ENCODE results near the gene EVC2.

Gene EVC2

DNA sequence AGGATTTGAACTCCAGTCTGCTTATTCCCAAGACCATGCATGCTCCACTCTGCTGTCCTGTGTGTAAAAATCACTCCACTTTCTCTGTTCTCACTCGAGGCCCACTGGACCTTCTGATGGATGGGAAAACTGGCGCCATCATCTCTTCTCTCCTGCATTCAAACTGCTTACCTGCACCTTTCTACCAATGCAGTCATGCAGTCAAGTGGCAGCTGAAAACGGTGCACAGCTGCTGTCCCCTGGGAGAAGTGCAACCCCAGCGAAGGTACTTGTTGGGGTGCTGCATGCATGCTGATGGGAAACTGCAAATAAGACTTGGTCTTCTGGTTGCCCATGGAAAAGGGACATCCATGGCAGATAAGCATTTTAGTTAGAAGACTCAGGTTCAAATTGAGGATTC lies 147.1 kb downstream of the EVC2 start:
- DNase-seq, result no peak

DNA sequence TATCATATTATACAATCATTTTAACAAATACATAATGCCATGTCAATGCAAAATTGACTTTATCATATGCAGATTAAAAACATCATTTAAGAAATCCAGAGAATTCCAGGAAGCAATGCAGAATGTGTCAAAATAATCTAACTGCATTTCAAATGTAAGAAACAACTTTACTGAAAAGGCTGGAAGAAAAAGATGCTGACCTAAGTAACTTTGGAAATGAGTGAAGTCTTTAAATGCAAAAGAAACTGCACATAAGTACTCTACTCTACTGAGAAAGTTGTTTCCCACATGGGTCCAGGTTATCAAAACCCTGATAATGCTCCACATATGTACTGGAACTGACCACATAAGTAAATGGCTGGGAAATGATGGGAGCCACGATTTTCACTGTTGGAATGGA lies 149.9 kb downstream of the EVC2 start:
- DNase-seq, result no peak

DNA sequence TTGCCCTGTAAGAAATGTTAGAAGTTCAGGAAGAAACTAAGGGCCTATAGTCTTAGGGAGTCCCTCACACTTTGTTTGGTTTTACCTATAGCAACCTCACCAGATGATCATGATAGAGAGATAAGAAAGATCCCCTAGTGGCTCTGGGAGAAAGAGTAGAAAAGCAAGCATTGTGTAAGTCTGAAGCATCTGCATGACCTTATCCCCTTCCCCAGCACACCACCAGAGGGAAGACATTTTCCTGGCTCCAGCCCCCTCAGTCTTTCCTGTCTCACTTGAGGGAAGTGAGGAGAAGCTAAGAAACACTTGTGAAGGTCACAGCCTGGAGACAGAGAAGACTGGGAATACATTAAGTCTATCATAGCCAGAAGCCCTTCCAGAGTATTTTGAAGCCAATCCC lies 154.0 kb downstream of the EVC2 start:
- no peak for DNase-seq

- no peak for DNase-seq
Measured at GRCh38 chr4:5553801-5554200, 154.6 kb downstream of the EVC2 start.

DNA sequence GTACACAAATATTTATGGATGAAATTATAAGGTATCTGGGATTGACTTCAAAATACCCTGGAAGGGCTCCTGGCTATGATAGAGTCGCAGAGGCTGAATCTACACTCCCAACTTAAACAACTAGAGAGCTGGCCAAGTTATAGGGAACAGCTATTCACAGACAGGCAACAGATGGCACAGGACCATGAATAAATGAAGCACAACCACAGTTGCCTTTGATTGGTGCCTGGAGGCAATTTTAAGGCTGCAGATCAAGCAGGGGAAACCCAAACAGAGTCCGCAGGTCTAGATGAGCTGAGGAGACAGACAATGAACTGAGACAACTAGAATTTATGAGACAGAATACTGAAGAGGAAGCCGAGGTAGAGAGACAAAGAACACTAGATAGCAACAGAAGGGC lies 155.9 kb downstream of the EVC2 start:
- DNase-seq, result no peak

- DNase-seq, result no peak
Measured at GRCh38 chr4:5547651-5548249, 160.6 kb downstream of the EVC2 start.

DNA sequence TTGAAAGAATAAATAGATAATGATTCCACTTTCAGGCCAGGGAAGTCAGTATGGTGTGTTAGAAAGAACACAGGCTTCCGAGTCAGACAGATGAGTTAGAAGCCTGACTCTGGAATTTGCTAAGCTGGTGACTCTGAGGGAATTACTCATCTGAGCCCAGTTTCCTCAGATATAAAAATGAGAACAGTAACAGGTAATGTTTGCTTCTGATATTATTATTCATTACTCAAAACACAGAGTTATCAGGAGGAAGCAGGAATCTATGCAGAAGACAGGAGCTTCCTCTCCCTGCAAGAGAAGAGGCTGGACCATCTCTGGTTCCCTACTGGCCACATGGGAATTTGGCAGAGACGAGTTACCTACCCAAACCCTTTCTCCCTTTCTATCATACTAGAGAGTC lies 163.1 kb downstream of the EVC2 start:
- DNase-seq, result no peak

DNA sequence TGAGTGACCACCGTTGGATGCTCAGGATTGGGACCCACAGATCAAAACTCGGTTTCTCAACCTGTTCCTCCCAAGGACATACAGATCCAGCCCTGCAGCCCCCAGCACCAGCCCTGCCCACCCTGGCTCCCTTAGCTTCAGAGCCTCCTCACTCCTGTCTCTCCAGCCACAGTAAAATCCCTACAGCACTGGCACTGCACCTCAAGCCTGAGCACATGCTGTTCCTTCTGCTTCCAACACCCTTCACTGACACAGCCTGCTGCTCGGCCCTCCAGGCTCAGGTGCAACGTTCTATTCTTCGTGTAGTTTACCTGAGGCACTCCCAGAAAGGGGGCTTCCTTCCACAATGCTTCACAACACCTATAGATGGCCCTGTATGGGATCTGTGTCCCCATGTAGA lies 163.6 kb downstream of the EVC2 start:
- no peak for DNase-seq

DNA sequence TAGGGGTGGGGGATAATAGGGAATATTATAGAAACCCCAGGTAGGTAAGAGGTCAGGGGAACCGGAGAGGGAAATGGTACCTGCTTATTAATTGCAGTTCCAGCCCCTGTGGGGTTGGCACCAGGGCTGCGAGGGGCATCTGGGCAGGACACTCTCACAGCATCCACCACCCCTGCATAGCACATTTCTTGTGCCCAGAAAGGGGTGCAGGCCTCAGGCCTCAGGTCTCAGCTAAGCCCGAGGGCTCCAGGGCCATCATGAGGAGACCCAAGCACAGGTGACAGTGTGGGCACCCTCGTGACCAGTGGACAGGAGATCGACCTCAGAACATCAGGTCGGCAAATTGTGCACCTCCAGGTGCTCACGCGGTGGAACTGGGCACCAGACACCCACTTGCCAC lies 164.7 kb downstream of the EVC2 start:
- DNase-seq, result no peak

GRCh38 chr4:5541169-5541568 lies 167.2 kb downstream of the EVC2 start:
- DNase-seq, result no peak

DNA sequence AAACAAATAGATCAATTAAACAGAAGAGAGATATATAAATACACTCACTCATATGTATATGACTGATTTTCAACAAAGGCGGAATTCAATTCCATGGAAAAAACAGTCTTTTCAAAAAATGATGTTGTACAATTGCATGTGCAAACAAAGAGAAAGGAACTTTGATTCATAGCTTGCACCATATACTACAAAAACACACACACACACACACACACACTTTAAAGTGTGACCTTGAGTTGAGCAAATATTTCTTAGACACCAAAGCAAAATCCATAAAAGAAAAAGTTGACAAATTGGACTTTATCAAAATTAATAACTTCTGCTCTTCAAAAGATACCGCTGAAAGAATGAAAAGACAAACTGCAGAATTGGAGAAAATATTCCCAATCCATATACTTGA lies 168.8 kb downstream of the EVC2 start:
- no peak for DNase-seq

DNA sequence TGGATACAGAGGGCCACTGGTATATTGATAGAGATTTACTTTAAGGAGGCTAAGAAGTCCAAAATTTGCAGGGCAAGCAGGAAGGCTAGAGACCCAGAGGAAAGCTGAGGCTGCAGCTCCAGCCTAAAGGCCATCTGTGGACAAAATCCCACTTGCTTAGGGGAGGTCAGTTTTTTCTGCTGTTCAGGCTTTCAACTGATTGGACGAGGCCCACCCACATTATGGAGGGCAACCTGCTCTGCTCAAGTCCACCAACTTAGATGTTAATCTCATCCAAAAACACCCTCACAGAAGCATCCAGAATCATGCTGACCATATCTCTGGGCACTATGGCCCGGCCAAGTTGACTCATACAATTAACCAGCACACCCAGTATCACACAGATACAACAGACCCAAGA lies 176.3 kb downstream of the EVC2 start:
- no peak for DNase-seq

DNA sequence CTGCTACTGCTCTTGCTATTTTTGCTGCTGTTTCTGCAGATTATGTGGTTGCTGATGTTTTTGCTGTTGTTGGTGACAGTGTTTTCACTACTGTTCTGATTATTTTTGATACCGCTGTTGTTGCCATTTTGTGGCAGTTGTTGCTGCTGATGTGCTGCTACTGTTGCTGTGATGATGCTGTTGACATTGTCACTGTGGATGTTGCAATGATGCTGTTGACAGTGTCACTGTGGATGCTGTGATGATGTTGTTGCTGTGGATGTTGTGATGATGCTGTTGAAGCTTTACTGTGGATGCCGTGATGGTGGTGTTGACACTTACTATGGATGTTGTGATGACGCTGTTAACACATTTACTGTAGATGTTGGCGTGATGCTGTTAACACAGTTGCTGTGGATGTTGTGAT lies 180.3 kb downstream of the EVC2 start:
- no peak for DNase-seq

GRCh38 chr4:5527211-5527610 lies 181.1 kb downstream of the EVC2 start:
- no peak for DNase-seq

DNA sequence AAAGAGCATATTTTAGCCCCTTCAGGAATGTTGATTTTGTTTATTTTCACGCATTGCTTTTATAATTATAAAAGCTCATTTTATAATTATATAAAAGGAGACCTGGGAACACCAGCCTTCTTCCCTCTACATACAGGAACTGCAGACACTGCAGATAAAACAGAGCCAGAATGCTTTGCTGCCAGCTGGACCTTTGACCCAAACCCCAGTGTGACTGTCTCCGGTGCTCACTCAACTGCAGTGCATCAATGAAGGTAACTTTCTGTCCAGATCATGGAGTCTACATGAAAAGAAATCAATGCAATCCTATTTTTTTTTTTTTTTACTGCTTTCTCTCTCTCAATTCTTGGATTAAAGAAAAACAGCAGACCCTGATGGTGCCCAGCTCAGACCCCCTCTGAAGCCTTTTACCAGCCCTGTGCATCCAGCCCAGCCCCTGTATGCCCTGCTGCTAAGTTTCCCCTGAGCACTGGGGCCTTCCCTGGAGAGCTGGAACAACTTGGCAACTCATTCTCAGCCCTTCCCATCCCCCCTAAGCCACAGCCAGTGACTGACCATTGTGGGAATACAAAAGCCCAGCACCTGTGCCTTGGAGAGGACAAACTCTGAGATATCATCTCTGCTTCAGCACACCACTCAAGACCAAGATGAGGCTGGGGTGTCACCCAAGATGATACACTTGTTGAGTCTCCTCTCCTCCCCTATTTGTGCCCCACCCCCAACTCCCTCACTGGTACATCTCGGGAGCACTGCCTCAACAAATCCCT lies 182.1 kb downstream of the EVC2 start:
- DNase-seq, result no peak

GRCh38 chr4:5524446-5525299 lies 183.7 kb downstream of the EVC2 start:
- no peak for DNase-seq

GRCh38 chr4:5517372-5517771 lies 191.0 kb downstream of the EVC2 start:
- no peak for DNase-seq

GRCh38 chr4:5515646-5516045 lies 192.7 kb downstream of the EVC2 start:
- no peak for DNase-seq

All from NCI-H1694 treated with DMSO at 0.1 percent for 48 hours (cell line).